ENCODE results near the gene CDK17. TPM values are rescaled to one million over a fixed set of nuclear protein-coding genes. Genes with fewer than 3 reads are reported as not detected.
"Not testable (repeated sequence)": the region's sequence is repeated elsewhere in the genome, so short reads cannot be mapped to it uniquely, and the experiment has no call there.

Gene CDK17
- total and polyA plus RNA-seq, 2 of the 8 experiments (the other 6 are each of a cell fraction or from before 2014, with no cell fraction given), result 5.8 to 20.0 TPM

DNA sequence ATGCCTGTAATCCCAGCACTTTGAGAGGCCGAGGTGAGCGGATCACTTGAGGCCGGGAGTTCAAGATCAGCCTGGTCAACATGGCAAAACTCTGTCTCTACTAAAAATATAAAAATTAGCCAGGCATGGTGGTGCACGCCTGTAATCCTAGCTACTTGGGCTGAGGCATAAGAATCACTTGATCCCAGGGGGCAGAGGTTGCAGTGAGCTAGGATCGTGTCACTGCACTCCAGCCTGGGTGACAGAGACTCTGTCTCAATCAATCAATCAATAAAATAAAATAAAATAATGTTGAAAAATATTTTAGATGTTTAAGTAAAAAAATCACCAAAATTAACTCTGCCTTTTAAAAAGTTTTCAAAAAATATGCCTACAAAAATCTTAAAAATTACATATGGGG lies 60.6 kb downstream of the CDK17 start:
- H3K79me1 ChIP-seq (ENCODE audit: low read depth, low read length); CTCF ChIA-PET (ENCODE audit: partially characterized antibody); H3K9ac ChIP-seq (replicated peaks in 1 of 4; ENCODE audit: extremely low read depth in 1 of 4, low read depth in 3 of 4, low read length in 3 of 4); H2BK5ac ChIP-seq (ENCODE audit: low read depth, low read length); H3K27ac ChIP-seq (ENCODE audit: low read depth, low read length); H4K5ac ChIP-seq (ENCODE audit: insufficient read length, low read depth, low read length); H3K4me1 ChIP-seq (replicated peaks in 1 of 4; ENCODE audit: control insufficient read depth in 3 of 4, insufficient read depth in 4 of 4, low read length in 3 of 4); H4K8ac ChIP-seq (ENCODE audit: extremely low read depth, insufficient read depth, low read length); H2BK15ac ChIP-seq (ENCODE audit: low read length); POLR2A ChIA-PET (ENCODE audit: partially characterized antibody); H3K36me3 ChIP-seq (ENCODE audit: control insufficient read depth in 2 of 4, insufficient read depth in 4 of 4, low read length in 3 of 4); H2BK12ac ChIP-seq (ENCODE audit: low read depth, low read length); H2AK5ac ChIP-seq (ENCODE audit: low read depth, low read length); H3K4me2 ChIP-seq (ENCODE audit: insufficient read depth in 1 of 2, low read depth in 2 of 2, low read length in 2 of 2); H4K91ac ChIP-seq (replicated peaks; ENCODE audit: insufficient read length, low read length); H2AFZ ChIP-seq (ENCODE audit: low read length); H2BK120ac ChIP-seq (replicated peaks; ENCODE audit: low read depth, low read length); H3K23ac ChIP-seq (ENCODE audit: insufficient read length); H3K23me2 ChIP-seq (ENCODE audit: low read depth, low read length); FAIRE-seq; H3K14ac ChIP-seq (ENCODE audit: insufficient read length); H2BK20ac ChIP-seq (ENCODE audit: low read length); H3K18ac ChIP-seq (ENCODE audit: extremely low read depth, low read length); H3K27me3 ChIP-seq (replicated peaks in 1 of 4; ENCODE audit: control insufficient read depth in 3 of 4, extremely low read depth in 1 of 4, insufficient read depth in 3 of 4, low read length in 3 of 4); DNase-seq (ENCODE audit: low read depth in 1 of 2, low spot score in 2 of 2); H3K4ac ChIP-seq (replicated peaks; ENCODE audit: insufficient read length, low read depth, low read length); H4K20me1 ChIP-seq (replicated peaks in 1 of 2; ENCODE audit: control insufficient read depth in 1 of 2, insufficient read depth in 2 of 2, low read length in 2 of 2); H3K4me3 ChIP-seq (ENCODE audit: extremely low read depth in 1 of 4, insufficient read depth in 2 of 4, low read depth in 3 of 4, low read length in 4 of 4); H3K9me3 ChIP-seq (ENCODE audit: insufficient read depth in 2 of 2, low read depth in 1 of 2, low read length in 1 of 2); H3K56ac ChIP-seq (replicated peaks; ENCODE audit: insufficient read length, low read depth, low read length): not testable (repeated sequence)
- H3K79me2 ChIP-seq (ENCODE audit: control insufficient read depth in 1 of 2, insufficient read depth in 2 of 2, low read length in 2 of 2), result peaks cover 0 to 37% of the 10 kb centered on the region in 2 experiments; a peak in 2 of 4 replicates
- 96% methylated on average over 5 of the region's 5 CpGs; no CpG with 5 or more reads in 1 of the 2 experiments for WGBS, 2 experiments (ENCODE audit: extremely low coverage in 1 of 2, insufficient coverage in 1 of 2, insufficient read length in 1 of 2, insufficient replicate concordance in 2 of 2, low coverage in 1 of 2, low lambda C conversion rate in 2 of 2, missing lambda C conversion rate in 1 of 2)
